ENCODE results near the gene PARP11. TPM values are rescaled to one million over a fixed set of nuclear protein-coding genes. Genes with fewer than 3 reads are reported as not detected.
A peak's percentile ranks its signal among the peaks of the same experiment; 100 is the strongest.

Gene PARP11
- total and polyA plus RNA-seq, 2 experiments from 2014 or later = 3.1 to 9.4 TPM

DNA sequence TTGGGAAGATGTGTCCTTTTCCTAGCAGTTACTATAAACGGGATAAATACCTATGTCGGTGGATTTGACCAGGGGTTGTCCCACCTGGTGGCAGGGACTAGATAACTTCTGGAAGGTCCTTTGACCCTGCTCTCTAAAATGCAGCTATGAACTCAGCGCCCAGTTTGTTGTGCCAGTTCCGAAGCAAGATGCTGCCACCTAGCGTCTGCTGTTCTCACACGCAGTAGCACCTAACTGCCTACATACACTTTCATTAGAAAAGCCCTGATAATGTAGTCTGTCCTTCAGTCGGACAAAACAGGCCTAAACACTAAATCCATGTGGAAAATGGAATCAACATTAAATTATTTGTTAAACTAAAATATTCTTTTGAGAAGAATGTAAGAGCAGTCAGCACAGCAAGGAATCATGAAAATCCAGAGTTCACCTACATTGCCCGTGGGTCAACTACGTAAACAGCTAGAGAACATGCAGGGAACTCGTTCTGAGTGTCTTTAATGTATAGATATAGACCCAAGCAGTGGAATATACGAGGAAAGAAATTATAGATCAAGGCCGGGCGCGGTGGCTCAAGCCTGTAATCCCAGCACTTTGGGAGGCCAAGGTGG is 69.2 kb downstream of the PARP11 start:
- H3K27me3 ChIP-seq = no peaks in the 10 kb centered on the region
- WGBS (ENCODE audit: low lambda C conversion rate, missing lambda C conversion rate) = 44% methylated on average over 14 of the region's 14 CpGs
- no peak overlapping the region for H3K4me2 ChIP-seq
- H3K4me3 ChIP-seq = no peak overlapping the region
- TF ChIP-seq EZH2 (IDR thresholded peaks at IDR 0.05; ENCODE audit: borderline replicate concordance) (no peak), EZH2phosphoT487 (IDR thresholded peaks at IDR 0.05; ENCODE audit: low read depth, severe bottlenecking, unreplicated experiment) (no peak)
- TF ChIP-seq, protein P1, sequence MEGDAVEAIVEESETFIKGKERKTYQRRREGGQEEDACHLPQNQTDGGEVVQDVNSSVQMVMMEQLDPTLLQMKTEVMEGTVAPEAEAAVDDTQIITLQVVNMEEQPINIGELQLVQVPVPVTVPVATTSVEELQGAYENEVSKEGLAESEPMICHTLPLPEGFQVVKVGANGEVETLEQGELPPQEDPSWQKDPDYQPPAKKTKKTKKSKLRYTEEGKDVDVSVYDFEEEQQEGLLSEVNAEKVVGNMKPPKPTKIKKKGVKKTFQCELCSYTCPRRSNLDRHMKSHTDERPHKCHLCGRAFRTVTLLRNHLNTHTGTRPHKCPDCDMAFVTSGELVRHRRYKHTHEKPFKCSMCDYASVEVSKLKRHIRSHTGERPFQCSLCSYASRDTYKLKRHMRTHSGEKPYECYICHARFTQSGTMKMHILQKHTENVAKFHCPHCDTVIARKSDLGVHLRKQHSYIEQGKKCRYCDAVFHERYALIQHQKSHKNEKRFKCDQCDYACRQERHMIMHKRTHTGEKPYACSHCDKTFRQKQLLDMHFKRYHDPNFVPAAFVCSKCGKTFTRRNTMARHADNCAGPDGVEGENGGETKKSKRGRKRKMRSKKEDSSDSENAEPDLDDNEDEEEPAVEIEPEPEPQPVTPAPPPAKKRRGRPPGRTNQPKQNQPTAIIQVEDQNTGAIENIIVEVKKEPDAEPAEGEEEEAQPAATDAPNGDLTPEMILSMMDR (IDR thresholded peaks at IDR 0.05; ENCODE audit: poor library complexity) = peak; percentile 92
- H3K9me2 ChIP-seq (replicated peaks; ENCODE audit: insufficient read depth) = no peaks in the 10 kb centered on the region
- H4K20me1 ChIP-seq (ENCODE audit: insufficient read depth, poor library complexity, severe bottlenecking) = no peaks in the 10 kb centered on the region
- no peak overlapping the region for H2AFZ ChIP-seq
- no peaks in the 10 kb centered on the region for H3K79me2 ChIP-seq
- DNase-seq (ENCODE audit: low spot score) = peak; percentile 79
- H3K4me1 ChIP-seq (ENCODE audit: insufficient read depth) = no peaks in the 10 kb centered on the region
- no peaks in the 10 kb centered on the region for H3K36me3 ChIP-seq (replicated peaks; ENCODE audit: insufficient read depth, low read depth)
- H3K27ac ChIP-seq = no peak overlapping the region
- no peaks in the 10 kb centered on the region for H3K9me3 ChIP-seq (ENCODE audit: low read depth)

DNA sequence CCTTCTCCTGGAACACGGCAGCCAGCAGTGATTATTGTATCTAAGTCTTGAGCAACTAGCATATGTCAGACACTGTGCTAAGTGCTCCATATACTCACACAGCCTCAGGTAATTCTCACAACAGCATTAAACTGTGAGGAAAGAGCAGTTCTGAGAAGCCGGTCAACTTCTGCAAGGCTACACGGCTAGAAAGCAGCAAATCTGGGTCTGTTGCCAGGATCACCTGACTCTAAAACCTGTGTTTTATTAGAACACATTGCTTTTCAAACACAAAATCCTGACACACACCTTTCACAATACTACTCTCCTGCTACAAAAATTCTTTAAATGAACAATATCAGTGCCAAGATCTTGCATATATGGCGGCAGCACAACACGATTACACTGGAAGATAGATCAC is 70.5 kb downstream of the PARP11 start:
- H4K20me1 ChIP-seq (ENCODE audit: insufficient read depth, poor library complexity, severe bottlenecking) = no peaks in the 10 kb centered on the region
- no peaks in the 10 kb centered on the region for H3K36me3 ChIP-seq (replicated peaks; ENCODE audit: insufficient read depth, low read depth)
- H3K9me3 ChIP-seq (ENCODE audit: low read depth) = no peaks in the 10 kb centered on the region
- no peaks in the 10 kb centered on the region for H3K27me3 ChIP-seq
- H3K4me2 ChIP-seq = no peak overlapping the region
- no peak for TF ChIP-seq EZH2 (IDR thresholded peaks at IDR 0.05; ENCODE audit: borderline replicate concordance)
- TF ChIP-seq, protein P1 (IDR thresholded peaks at IDR 0.05; ENCODE audit: poor library complexity) = no peak
- TF ChIP-seq EZH2phosphoT487 (IDR thresholded peaks at IDR 0.05; ENCODE audit: low read depth, severe bottlenecking, unreplicated experiment) = no peak
- H3K9me2 ChIP-seq (replicated peaks; ENCODE audit: insufficient read depth) = no peaks in the 10 kb centered on the region
- DNase-seq (ENCODE audit: low spot score) = no peak
- no peak overlapping the region for H3K27ac ChIP-seq
- H3K4me3 ChIP-seq = no peak overlapping the region
- H2AFZ ChIP-seq = no peak overlapping the region
- WGBS (ENCODE audit: low lambda C conversion rate, missing lambda C conversion rate) = 83% methylated on average over 5 of the region's 5 CpGs
- H3K4me1 ChIP-seq (ENCODE audit: insufficient read depth) = no peaks in the 10 kb centered on the region
- no peaks in the 10 kb centered on the region for H3K79me2 ChIP-seq

DNA sequence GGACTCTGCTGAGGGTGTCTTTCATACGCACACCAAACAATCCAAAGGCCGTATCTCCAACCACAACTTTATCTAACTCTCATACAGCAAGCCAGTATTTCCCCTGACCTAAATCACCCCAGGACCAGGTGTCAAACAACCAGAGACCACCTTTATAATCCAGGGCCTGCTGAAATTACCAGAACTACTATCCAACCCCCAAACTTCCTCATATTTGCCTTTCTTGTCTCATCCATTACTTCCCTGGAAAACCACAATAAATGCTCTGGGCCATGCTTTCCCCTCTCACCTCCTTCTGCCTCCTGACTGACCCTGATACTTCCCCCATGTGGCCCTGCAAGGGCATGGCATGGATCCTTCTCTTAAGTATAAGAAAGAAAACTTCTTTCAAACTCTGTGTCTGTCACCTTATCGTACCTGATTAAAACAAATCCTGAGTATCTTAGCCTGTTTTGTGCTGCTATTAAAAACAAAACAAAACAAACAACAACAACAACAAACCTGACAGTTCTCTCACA is 75.6 kb downstream of the PARP11 start:
- Histone ChIP-seq H3K9me2 (replicated peaks; ENCODE audit: insufficient read depth) (no peaks in the 10 kb centered on the region), H3K4me2 (no peak overlapping the region), H3K27ac (no peak overlapping the region), H3K4me3 (no peak overlapping the region), H4K20me1 (ENCODE audit: insufficient read depth, poor library complexity, severe bottlenecking) (no peaks in the 10 kb centered on the region), H3K9me3 (ENCODE audit: low read depth) (no peaks in the 10 kb centered on the region), H3K36me3 (replicated peaks; ENCODE audit: insufficient read depth, low read depth) (no peaks in the 10 kb centered on the region), H2AFZ (no peak overlapping the region), H3K79me2 (no peaks in the 10 kb centered on the region), H3K4me1 (ENCODE audit: insufficient read depth) (peaks cover 4% of the 10 kb centered on the region), H3K27me3 (no peaks in the 10 kb centered on the region)
- TF ChIP-seq EZH2 (IDR thresholded peaks at IDR 0.05; ENCODE audit: borderline replicate concordance) (no peak), EZH2phosphoT487 (IDR thresholded peaks at IDR 0.05; ENCODE audit: low read depth, severe bottlenecking, unreplicated experiment) (no peak)
- TF ChIP-seq, protein P1 (IDR thresholded peaks at IDR 0.05; ENCODE audit: poor library complexity) = no peak
- WGBS (ENCODE audit: low lambda C conversion rate, missing lambda C conversion rate) = 94% methylated on average over 3 of the region's 3 CpGs
- DNase-seq (ENCODE audit: low spot score) = no peak

All from hepatocyte (in vitro differentiated cells).